ENCODE data around the gene IL6. TPM values are rescaled to one million over a fixed set of nuclear protein-coding genes. Genes with fewer than 3 reads are reported as not detected.
"Not testable (repeated sequence)": the region's sequence is repeated elsewhere in the genome, so short reads cannot be mapped to it uniquely, and the experiment has no call there.

Gene IL6
- polyA plus RNA-seq, 1 donor from 2014 or later, result not detected

- Histone ChIP-seq H3K79me2 (replicated peaks; ENCODE audit: insufficient read depth, low read length) (no peaks in the 10 kb centered on the region), H3K9me3 (ENCODE audit: low read length) (no peaks in the 10 kb centered on the region), H3K36me3 (ENCODE audit: insufficient read depth, low read length) (no peaks in the 10 kb centered on the region), H3K4me2 (ENCODE audit: low read length) (no peak overlapping the region), H3K9ac (ENCODE audit: low read length) (no peak overlapping the region), H4K20me1 (ENCODE audit: insufficient read depth) (no peaks in the 10 kb centered on the region), H3K9me2 (ENCODE audit: insufficient read depth, low read length) (no peaks in the 10 kb centered on the region), H2AFZ (ENCODE audit: low read depth, low read length) (no peak overlapping the region), H3K27ac (ENCODE audit: low read length) (no peak overlapping the region), H3F3A (ENCODE audit: insufficient read depth, low read length, poor library complexity, severe bottlenecking) (no peaks in the 10 kb centered on the region), H3K4me3 (ENCODE audit: low read length) (no peak overlapping the region), H3K27me3 (ENCODE audit: insufficient read depth, low read depth, low read length) (no peaks in the 10 kb centered on the region)
- TF ChIP-seq MXI1 (conservative IDR thresholded peaks at IDR 0.05; ENCODE audit: poor library complexity, severe bottlenecking) (no peak), EP300 (conservative IDR thresholded peaks at IDR 0.05; ENCODE audit: poor library complexity, severe bottlenecking) (no peak), EZH2 (IDR thresholded peaks at IDR 0.05; ENCODE audit: borderline replicate concordance, insufficient read depth, low read length, poor library complexity, severe bottlenecking) (no peak), RAD21 (conservative IDR thresholded peaks at IDR 0.05) (no peak)
Observed at GRCh38 chr7:22698767-22699166, 28.2 kb upstream of the IL6 start.

GRCh38 chr7:22700559-22701002 is 26.4 kb upstream of the IL6 start:
- no peak overlapping the region for H3K4me2 ChIP-seq (ENCODE audit: low read length)
- H3K9me2 ChIP-seq (ENCODE audit: insufficient read depth, low read length), result no peaks in the 10 kb centered on the region
- no peak overlapping the region for H3K27ac ChIP-seq (ENCODE audit: low read length)
- H3K79me2 ChIP-seq (replicated peaks; ENCODE audit: insufficient read depth, low read length), result no peaks in the 10 kb centered on the region
- H4K20me1 ChIP-seq (ENCODE audit: insufficient read depth), result no peaks in the 10 kb centered on the region
- H3K9me3 ChIP-seq (ENCODE audit: low read length), result no peaks in the 10 kb centered on the region
- H3K27me3 ChIP-seq (ENCODE audit: insufficient read depth, low read depth, low read length), result no peaks in the 10 kb centered on the region
- H3K9ac ChIP-seq (ENCODE audit: low read length), result no peak overlapping the region
- no peaks in the 10 kb centered on the region for H3K36me3 ChIP-seq (ENCODE audit: insufficient read depth, low read length)
- no peaks in the 10 kb centered on the region for H3F3A ChIP-seq (ENCODE audit: insufficient read depth, low read length, poor library complexity, severe bottlenecking)
- H2AFZ ChIP-seq (ENCODE audit: low read depth, low read length), result no peak overlapping the region
- TF ChIP-seq POLR2AphosphoS5 (IDR thresholded peaks at IDR 0.05) (no peak), RAD21 (conservative IDR thresholded peaks at IDR 0.05) (no peak)
- no peak overlapping the region for H3K4me3 ChIP-seq (ENCODE audit: low read length)

DNA sequence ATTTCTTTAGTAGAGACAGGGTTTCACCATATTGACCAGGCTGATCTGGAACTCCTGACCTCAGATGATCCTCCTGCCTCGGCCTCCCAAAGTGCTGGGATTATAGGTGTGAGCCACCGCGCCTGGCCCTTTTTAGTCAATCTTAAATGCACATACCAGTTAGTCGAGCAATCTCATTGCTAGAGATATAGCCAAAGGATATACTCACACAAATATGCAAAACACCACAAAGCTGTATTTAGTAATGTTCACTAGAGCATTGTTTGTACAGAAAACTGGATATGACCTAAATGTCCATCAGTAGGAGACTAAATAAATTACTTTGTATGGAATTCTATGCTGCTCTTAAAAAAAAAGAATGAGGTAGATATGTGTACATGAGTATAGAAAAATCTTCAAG is 24.5 kb upstream of the IL6 start:
- Histone ChIP-seq H3K79me2 (replicated peaks; ENCODE audit: insufficient read depth, low read length) (no peaks in the 10 kb centered on the region), H3K9me3 (ENCODE audit: low read length) (no peaks in the 10 kb centered on the region), H2AFZ (ENCODE audit: low read depth, low read length) (no peak overlapping the region), H3K36me3 (ENCODE audit: insufficient read depth, low read length) (no peaks in the 10 kb centered on the region), H3K4me2 (ENCODE audit: low read length) (no peak overlapping the region), H3K27me3 (ENCODE audit: insufficient read depth, low read depth, low read length) (no peaks in the 10 kb centered on the region), H3K9ac (ENCODE audit: low read length) (no peak overlapping the region), H3K27ac (ENCODE audit: low read length) (no peak overlapping the region), H4K20me1 (ENCODE audit: insufficient read depth) (no peaks in the 10 kb centered on the region), H3F3A (ENCODE audit: insufficient read depth, low read length, poor library complexity, severe bottlenecking) (no peaks in the 10 kb centered on the region), H3K4me3 (ENCODE audit: low read length) (no peak overlapping the region), H3K9me2 (ENCODE audit: insufficient read depth, low read length) (no peaks in the 10 kb centered on the region)
- TF ChIP-seq EP300 (conservative IDR thresholded peaks at IDR 0.05; ENCODE audit: poor library complexity, severe bottlenecking) (no peak), POLR2AphosphoS5 (IDR thresholded peaks at IDR 0.05) (no peak), RAD21 (conservative IDR thresholded peaks at IDR 0.05) (no peak), TAF1 (IDR thresholded peaks at IDR 0.05; ENCODE audit: low read depth) (no peak), CTCF (IDR thresholded peaks at IDR 0.05; ENCODE audit: poor library complexity, severe bottlenecking) (no peak), EZH2 (IDR thresholded peaks at IDR 0.05; ENCODE audit: borderline replicate concordance, insufficient read depth, low read length, poor library complexity, severe bottlenecking) (no peak), MXI1 (conservative IDR thresholded peaks at IDR 0.05; ENCODE audit: poor library complexity, severe bottlenecking) (no peak), SMC3 (conservative IDR thresholded peaks at IDR 0.05; ENCODE audit: poor library complexity) (no peak)
- TF ChIP-seq, protein P1, sequence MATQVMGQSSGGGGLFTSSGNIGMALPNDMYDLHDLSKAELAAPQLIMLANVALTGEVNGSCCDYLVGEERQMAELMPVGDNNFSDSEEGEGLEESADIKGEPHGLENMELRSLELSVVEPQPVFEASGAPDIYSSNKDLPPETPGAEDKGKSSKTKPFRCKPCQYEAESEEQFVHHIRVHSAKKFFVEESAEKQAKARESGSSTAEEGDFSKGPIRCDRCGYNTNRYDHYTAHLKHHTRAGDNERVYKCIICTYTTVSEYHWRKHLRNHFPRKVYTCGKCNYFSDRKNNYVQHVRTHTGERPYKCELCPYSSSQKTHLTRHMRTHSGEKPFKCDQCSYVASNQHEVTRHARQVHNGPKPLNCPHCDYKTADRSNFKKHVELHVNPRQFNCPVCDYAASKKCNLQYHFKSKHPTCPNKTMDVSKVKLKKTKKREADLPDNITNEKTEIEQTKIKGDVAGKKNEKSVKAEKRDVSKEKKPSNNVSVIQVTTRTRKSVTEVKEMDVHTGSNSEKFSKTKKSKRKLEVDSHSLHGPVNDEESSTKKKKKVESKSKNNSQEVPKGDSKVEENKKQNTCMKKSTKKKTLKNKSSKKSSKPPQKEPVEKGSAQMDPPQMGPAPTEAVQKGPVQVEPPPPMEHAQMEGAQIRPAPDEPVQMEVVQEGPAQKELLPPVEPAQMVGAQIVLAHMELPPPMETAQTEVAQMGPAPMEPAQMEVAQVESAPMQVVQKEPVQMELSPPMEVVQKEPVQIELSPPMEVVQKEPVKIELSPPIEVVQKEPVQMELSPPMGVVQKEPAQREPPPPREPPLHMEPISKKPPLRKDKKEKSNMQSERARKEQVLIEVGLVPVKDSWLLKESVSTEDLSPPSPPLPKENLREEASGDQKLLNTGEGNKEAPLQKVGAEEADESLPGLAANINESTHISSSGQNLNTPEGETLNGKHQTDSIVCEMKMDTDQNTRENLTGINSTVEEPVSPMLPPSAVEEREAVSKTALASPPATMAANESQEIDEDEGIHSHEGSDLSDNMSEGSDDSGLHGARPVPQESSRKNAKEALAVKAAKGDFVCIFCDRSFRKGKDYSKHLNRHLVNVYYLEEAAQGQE (IDR thresholded peaks at IDR 0.05; ENCODE audit: borderline replicate concordance), result no peak

GRCh38 chr7:22703107-22703855 is 23.7 kb upstream of the IL6 start:
- not testable (repeated sequence) for H4K20me1 ChIP-seq (ENCODE audit: insufficient read depth); H3K9me2 ChIP-seq (ENCODE audit: insufficient read depth, low read length); H3K4me2 ChIP-seq (ENCODE audit: low read length); H3K36me3 ChIP-seq (ENCODE audit: insufficient read depth, low read length); H3K4me3 ChIP-seq (ENCODE audit: low read length); H3K9ac ChIP-seq (ENCODE audit: low read length); H3K27me3 ChIP-seq (ENCODE audit: insufficient read depth, low read depth, low read length); H3K79me2 ChIP-seq (replicated peaks; ENCODE audit: insufficient read depth, low read length); H2AFZ ChIP-seq (ENCODE audit: low read depth, low read length); H3F3A ChIP-seq (ENCODE audit: insufficient read depth, low read length, poor library complexity, severe bottlenecking); H3K9me3 ChIP-seq (ENCODE audit: low read length); H3K27ac ChIP-seq (ENCODE audit: low read length)

Measured in neural cell (in vitro differentiated cells).